B cell (primary cell): Measurements from ENCODE around the gene DNASE1. TPM values are rescaled to one million over a fixed set of nuclear protein-coding genes. Genes with fewer than 3 reads are reported as not detected.

Source experiments
- ATAC-seq: fragments of 200-7000 bp; cut with Tn5 transposase; one replicate; pipeline ENCODE4 v1.10.0; 2021; ENCODE audit warnings: low read depth, mild to moderate bottlenecking, moderate number of reproducible peaks, moderate library complexity
- CTCF ChIA-PET: fragments of 350-600 bp; sonication (Branson Sonifier 250); formaldehyde crosslinking; loops from one replicate; lab custom pipeline; 2021; ENCODE audit warnings: antibody characterized with exemption, inconsistent platforms; lab: Charles Lee
- POLR2A ChIA-PET: fragments of 350-600 bp; sonication (Branson Sonifier 250); formaldehyde crosslinking; loops from one replicate; lab custom pipeline; 2021; ENCODE audit warnings: antibody characterized with exemption; lab: Charles Lee
- DNase-seq: peaks from one replicate; pipeline ENCODE4 v3.0.0; 2013
- H2AFZ ChIP-seq: 2 replicates; pipeline ENCODE4 v1.6.1; 2012; ENCODE audit warnings: mild to moderate bottlenecking, low read depth, low read length; ENCODE audit not compliant: insufficient read depth, poor library complexity, severe bottlenecking
- H3K27ac ChIP-seq, 2 donors: 1 replicate in 1 of 2; 2 replicates in 1 of 2; pipeline ENCODE4 v1.5.1; 2012 to 2013; ENCODE audit warnings: low read length in 2 of 2, mild to moderate bottlenecking in 2 of 2, moderate library complexity in 1 of 2
- H3K27me3 ChIP-seq, 4 experiments: fragments of 200-600 bp in 1 of 4; sonication (generic) in 1 of 4; replicated peaks in 1 of 4; 1 replicate in 2 of 4; 2 replicates in 2 of 4; pipeline versions ENCODE4 v1.6.1 to v1.7.0; 2013 to 2016; ENCODE audit warnings: low read length in 3 of 4, mild to moderate bottlenecking in 2 of 4, mixed read lengths in 1 of 4, moderate library complexity in 1 of 4; ENCODE audit not compliant: insufficient read depth in 4 of 4, control insufficient read depth in 3 of 4; ENCODE audit errors: control extremely low read depth in 1 of 4
- H3K36me3 ChIP-seq, 2 experiments: replicated peaks in 1 of 2; 1 replicate in 1 of 2; 2 replicates in 1 of 2; pipeline versions ENCODE4 v1.6.1 to v1.7.1; 2013; ENCODE audit warnings: low read length in 1 of 2; ENCODE audit not compliant: insufficient read depth in 2 of 2, control insufficient read depth in 1 of 2; ENCODE audit errors: control extremely low read depth in 1 of 2, extremely low read depth in 1 of 2
- H3K4me1 ChIP-seq, 2 donors: fragments of 200-600 bp in 1 of 2; sonication (generic) in 1 of 2; 1 replicate in 1 of 2; 2 replicates in 1 of 2; pipeline versions ENCODE4 v1.5.1 to v1.6.1; 2013 to 2017; ENCODE audit warnings: low read length in 2 of 2; ENCODE audit not compliant: control insufficient read depth in 2 of 2, insufficient read depth in 2 of 2
- H3K4me2 ChIP-seq: replicated peaks from 2 replicates; pipeline ENCODE3; 2012; ENCODE audit warnings: mild to moderate bottlenecking, low read depth, low read length; ENCODE audit not compliant: poor library complexity, severe bottlenecking
- H3K4me3 ChIP-seq, 5 experiments: fragments of 200-600 bp in 1 of 5; sonication (generic) in 1 of 5; 1 replicate in 3 of 5; 2 replicates in 2 of 5; pipeline versions ENCODE4 v1.5.1 to v1.7.0; 2011 to 2016; ENCODE audit warnings: low read length in 4 of 5, mild to moderate bottlenecking in 4 of 5, low read depth in 2 of 5, control low read depth in 1 of 5, moderate library complexity in 1 of 5; ENCODE audit not compliant: insufficient read depth in 1 of 5; ENCODE audit errors: control extremely low read depth in 1 of 5, extremely low read depth in 1 of 5
- H3K79me2 ChIP-seq: fragments of 200-600 bp; sonication (generic); one replicate; pipeline ENCODE4 v1.6.0; 2016; ENCODE audit warnings: low read length; ENCODE audit not compliant: control insufficient read depth, insufficient read depth
- H3K9ac ChIP-seq: fragments of 200-600 bp; sonication (generic); 2 replicates; pipeline ENCODE4 v1.6.1; 2017; ENCODE audit warnings: mild to moderate bottlenecking, low read length, moderate library complexity
- H3K9me3 ChIP-seq, 3 donors: one replicate each; pipeline versions ENCODE4 v1.6.1 to v1.7.1; 2013; ENCODE audit warnings: low read length in 2 of 3; ENCODE audit not compliant: control insufficient read depth in 2 of 3, insufficient read depth in 1 of 3; ENCODE audit errors: control extremely low read depth in 1 of 3
- H4K20me1 ChIP-seq: 2 replicates; pipeline ENCODE4 v1.6.0; 2012; ENCODE audit warnings: mild to moderate bottlenecking, low read length; ENCODE audit not compliant: insufficient read depth, control insufficient read depth, poor library complexity, severe bottlenecking
- H3K27ac Mint-ChIP-seq: one replicate; pipeline ENCODE4 v1.8.0; 2021; ENCODE audit warnings: mixed read lengths
- H3K27me3 Mint-ChIP-seq: one replicate; pipeline ENCODE4 v1.8.0; 2021; ENCODE audit warnings: mixed read lengths
- H3K4me1 Mint-ChIP-seq: one replicate; pipeline ENCODE4 v1.8.0; 2021; ENCODE audit warnings: mixed read lengths
- H3K4me3 Mint-ChIP-seq: one replicate; pipeline ENCODE4 v1.8.0; 2021; ENCODE audit warnings: mixed read lengths
- H3K9me3 Mint-ChIP-seq: one replicate; pipeline ENCODE4 v1.8.0; 2022; ENCODE audit warnings: mixed read lengths; ENCODE audit not compliant: insufficient read depth
- CTCF ChIP-seq: fragments of 200-600 bp; IDR thresholded peaks from one replicate; pipeline ENCODE4 v1.8.0; 2022; ENCODE audit warnings: antibody characterized with exemption, mild to moderate bottlenecking
- EZH2 ChIP-seq: IDR thresholded peaks from 2 replicates; pipeline ENCODE4 v1.6.1; 2012; ENCODE audit warnings: borderline replicate concordance, low read depth, mild to moderate bottlenecking, moderate library complexity, low read length; ENCODE audit not compliant: insufficient read depth, poor library complexity, severe bottlenecking
- WGBS: methylation state at CpG from one replicate; pipeline ENCODE4 v1.1.5; 2013; ENCODE audit warnings: missing lambda C conversion rate; ENCODE audit not compliant: insufficient coverage; 5-methylcytosine and 5-hydroxymethylcytosine counted together
- intact Hi-C: fragments of 100-400 bp; cut with micrococcal nuclease; formaldehyde crosslinking; loops from one replicate; pipeline ENCODE4 v1.10.0; 2022
- polyA plus RNA-seq: library from polyadenylated mRNA; depleted of rRNA; stranded (reverse); fragments of >200 nt; gene quantifications from 2 replicates; pipeline ENCODE4 v1.2.3, GENCODE V29; 2012
- total RNA-seq, 2 donors: library from RNA; stranded (reverse); fragments of 120-200 nt in 1 of 2; gene quantifications; 1 replicate in 1 of 2; 2 replicates in 1 of 2; pipeline versions ENCODE4 v1.2.3 to v1.2.4, GENCODE V29; 2013 to 2022

The DNASE1 gene
- total and polyA plus RNA-seq, 2 donors (not counting 1 experiment from before 2014, with no cell fraction given): 53.3 to 53.7 TPM

GRCh38 chr16:3690980-3691720, 36.7 kb downstream of the DNASE1 start:
- no peaks in the 10 kb centered on the region for H3K27me3 ChIP-seq
- DNase-seq: no peak
- peak overlapping the region; percentile 69 for H2AFZ ChIP-seq
- Mint-ChIP-seq H3K27ac (peak overlapping the region; percentile 50), H3K9me3 (no peaks in the 10 kb centered on the region), H3K27me3 (no peaks in the 10 kb centered on the region), H3K4me3 (no peak overlapping the region), H3K4me1 (peaks cover 11% of the 10 kb centered on the region)
- no peak overlapping the region for H3K4me3 ChIP-seq
- H3K9me3 ChIP-seq: no peaks in the 10 kb centered on the region
- TF ChIP-seq CTCF (no peak), EZH2 (no peak)
- CTCF ChIA-PET: interaction anchor here (0.9 to 3.2 kb wide), 7 partner anchors 9 to 563 kb away, joined by 3 to 14 read pairs (median 5); partner anchors contain the start of gene TRAP1
- peaks cover 0 to 15% of the 10 kb centered on the region in 2 experiments for H3K36me3 ChIP-seq
- POLR2A ChIA-PET: no interaction called here
- WGBS: 84% methylated on average over 13 of the region's 19 CpGs
- peaks cover 32% of the 10 kb centered on the region for H3K79me2 ChIP-seq
- intact Hi-C loops: loop anchor here (1.0 to 2.0 kb wide), 3 partner anchors 26 to 638 kb away; partner anchors contain the start of genes CREBBP and TRAP1
- H3K4me1 ChIP-seq: peaks cover 3 to 9% of the 10 kb centered on the region in 2 donors
- no peak overlapping the region for H3K27ac ChIP-seq
- no peak overlapping the region for H3K9ac ChIP-seq
- no peak for ATAC-seq
- no peaks in the 10 kb centered on the region for H4K20me1 ChIP-seq
- peak overlapping the region; percentile 52 for H3K4me2 ChIP-seq

- 97% methylated on average over 12 of the region's 12 CpGs for WGBS
- Histone ChIP-seq H3K27me3 (no peaks in the 10 kb centered on the region), H3K9me3 (no peaks in the 10 kb centered on the region), H3K4me1 (peaks cover 3 to 9% of the 10 kb centered on the region in 2 donors), H3K79me2 (peaks cover 32% of the 10 kb centered on the region), H3K36me3 (peaks cover 0 to 12% of the 10 kb centered on the region in 2 experiments), H3K4me2 (no peak overlapping the region), H3K9ac (no peak overlapping the region), H4K20me1 (no peaks in the 10 kb centered on the region), H2AFZ (no peak overlapping the region), H3K4me3 (no peak overlapping the region), H3K27ac (no peak overlapping the region)
- ATAC-seq (no peak), DNase-seq (no peak)
- POLR2A ChIA-PET: no interaction called here
- Mint-ChIP-seq H3K9me3 (no peaks in the 10 kb centered on the region), H3K27ac (no peak overlapping the region), H3K27me3 (no peaks in the 10 kb centered on the region), H3K4me3 (no peak overlapping the region), H3K4me1 (peaks cover 13% of the 10 kb centered on the region)
- CTCF ChIA-PET: interaction anchor here (1.0 to 2.1 kb wide), 5 partner anchors 8 to 562 kb away, joined by 3 to 9 read pairs (median 5); partner anchors contain the start of gene TRAP1
- intact Hi-C loops: loop anchor here (2.0 kb wide), 2 partner anchors 25 to 637 kb away; partner anchors contain the start of gene TRAP1
- no peak for TF ChIP-seq EZH2
- TF ChIP-seq CTCF: no peak
These were observed 37.3 kb downstream of the DNASE1 start for GRCh38 chr16:3691761-3692160.
